MM.1S (cell line): ENCODE measurements around the gene BTBD9.

ENCODE experiments used
- DNase-seq: peaks from one replicate; pipeline ENCODE4 v3.0.0-alpha.2; 2015
- H2AFZ ChIP-seq: fragments of 300-600 bp; sonication (generic); 2 replicates; pipeline ENCODE4 v1.6.0; 2016; ENCODE audit warnings: antibody characterized with exemption, low read length
- H3F3A ChIP-seq: fragments of 300-600 bp; sonication (generic); 2 replicates; pipeline ENCODE4 v1.6.1; 2016; ENCODE audit warnings: mild to moderate bottlenecking, antibody characterized with exemption, low read length, moderate library complexity, mixed read lengths; ENCODE audit not compliant: insufficient read depth
- H3K27ac ChIP-seq: fragments of 300-600 bp; sonication (generic); 2 replicates; pipeline ENCODE4 v1.5.1; 2016; ENCODE audit warnings: mild to moderate bottlenecking, low read length
- H3K27me3 ChIP-seq: fragments of 300-600 bp; sonication (generic); replicated peaks from 2 replicates; pipeline ENCODE4 v1.6.0; 2016; ENCODE audit warnings: low read length; ENCODE audit not compliant: insufficient read depth
- H3K36me3 ChIP-seq: fragments of 300-600 bp; sonication (generic); replicated peaks from 2 replicates; pipeline ENCODE4 v1.6.1; 2016; ENCODE audit warnings: mild to moderate bottlenecking, low read length, mixed read lengths; ENCODE audit not compliant: insufficient read depth
- H3K4me1 ChIP-seq: fragments of 300-600 bp; sonication (generic); 2 replicates; pipeline ENCODE4 v1.6.1; 2016; ENCODE audit warnings: low read length, mixed read lengths
- H3K4me2 ChIP-seq: fragments of 300-600 bp; sonication (generic); 2 replicates; pipeline ENCODE4 v1.6.0; 2016; ENCODE audit warnings: low read depth, low read length
- H3K4me3 ChIP-seq: fragments of 300-600 bp; sonication (generic); 2 replicates; pipeline ENCODE4 v1.5.1; 2016; ENCODE audit warnings: low read length, mixed read lengths
- H3K79me2 ChIP-seq: fragments of 300-600 bp; sonication (generic); 2 replicates; pipeline ENCODE4 v1.6.1; 2016; ENCODE audit warnings: mixed run types, low read length, mixed read lengths
- H3K9ac ChIP-seq: fragments of 300-600 bp; sonication (generic); 2 replicates; pipeline ENCODE4 v1.6.1; 2016; ENCODE audit warnings: low read length, mixed read lengths
- H3K9me2 ChIP-seq: fragments of 300-600 bp; sonication (generic); replicated peaks from 2 replicates; pipeline ENCODE4 v1.6.1; 2016; ENCODE audit warnings: mild to moderate bottlenecking, low read length, mixed read lengths; ENCODE audit not compliant: insufficient read depth
- H3K9me3 ChIP-seq: fragments of 300-600 bp; sonication (generic); replicated peaks from 2 replicates; pipeline ENCODE4 v1.6.1; 2016; ENCODE audit warnings: mild to moderate bottlenecking, low read length, mixed read lengths; ENCODE audit not compliant: insufficient read depth
- H4K20me1 ChIP-seq: fragments of 300-600 bp; sonication (generic); 2 replicates; pipeline ENCODE4 v1.6.1; 2016; ENCODE audit warnings: mild to moderate bottlenecking, low read length, moderate library complexity, mixed read lengths; ENCODE audit not compliant: insufficient read depth
- EZH2 ChIP-seq: fragments of 300-600 bp; sonication (generic); optimal IDR thresholded peaks from 2 replicates; pipeline ENCODE3; 2017; ENCODE audit warnings: low read depth, mild to moderate bottlenecking, antibody characterized with exemption, low read length, mixed read lengths
- EZH2phosphoT487 ChIP-seq: fragments of 300-600 bp; sonication (generic); IDR thresholded peaks from 2 replicates; pipeline ENCODE4 v1.6.1; 2018; ENCODE audit warnings: antibody characterized with exemption, low read length
- TF ChIP-seq, protein P1 (sequence below): fragments of 300-600 bp; sonication (generic); IDR thresholded peaks from 2 replicates; pipeline ENCODE4 v1.5.1; 2016; ENCODE audit warnings: antibody characterized with exemption, low read length, mixed read lengths

The BTBD9 gene

DNA sequence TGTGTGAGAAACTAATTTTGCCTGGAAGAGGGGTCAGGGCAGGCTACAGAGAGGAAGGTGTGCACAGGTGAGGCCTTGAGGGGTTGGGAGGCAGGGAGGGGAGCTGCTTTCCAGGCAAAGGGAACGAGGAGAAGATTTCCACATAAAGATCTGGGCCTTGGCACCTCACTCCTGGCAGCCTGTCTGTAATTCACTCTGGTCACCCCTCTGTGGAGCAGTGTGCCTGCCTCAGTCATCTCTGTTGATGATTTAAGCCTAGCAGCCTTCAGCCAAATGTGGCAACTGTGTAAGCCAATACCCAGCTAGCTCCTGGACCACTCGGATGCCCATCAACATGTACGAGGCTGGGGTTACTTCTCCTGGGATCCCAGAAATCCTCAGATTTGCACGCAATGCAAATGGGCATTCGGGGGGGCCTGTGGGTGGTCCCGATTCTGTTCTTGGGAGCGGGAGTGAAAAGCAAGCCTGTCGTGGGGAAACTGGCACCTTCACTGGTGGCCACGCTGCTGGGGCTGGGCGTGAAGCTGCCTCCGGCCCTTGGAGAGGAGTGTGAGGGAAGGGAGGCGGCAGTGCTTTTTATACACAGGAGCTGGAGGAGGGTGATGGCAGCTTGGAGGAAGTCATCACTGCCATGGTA lies 459.8 kb downstream of the BTBD9 start:
- Histone ChIP-seq H3K27ac (no peak overlapping the region), H3K9ac (no peak overlapping the region), H3K4me3 (no peak overlapping the region), H3K36me3 (no peaks in the 10 kb centered on the region), H3F3A (no peaks in the 10 kb centered on the region), H3K4me2 (no peak overlapping the region), H2AFZ (no peak overlapping the region), H3K27me3 (no peaks in the 10 kb centered on the region), H3K79me2 (no peaks in the 10 kb centered on the region), H3K9me2 (no peaks in the 10 kb centered on the region), H3K4me1 (no peaks in the 10 kb centered on the region), H3K9me3 (no peaks in the 10 kb centered on the region), H4K20me1 (no peaks in the 10 kb centered on the region)
- no peak for DNase-seq
- TF ChIP-seq, protein P1, sequence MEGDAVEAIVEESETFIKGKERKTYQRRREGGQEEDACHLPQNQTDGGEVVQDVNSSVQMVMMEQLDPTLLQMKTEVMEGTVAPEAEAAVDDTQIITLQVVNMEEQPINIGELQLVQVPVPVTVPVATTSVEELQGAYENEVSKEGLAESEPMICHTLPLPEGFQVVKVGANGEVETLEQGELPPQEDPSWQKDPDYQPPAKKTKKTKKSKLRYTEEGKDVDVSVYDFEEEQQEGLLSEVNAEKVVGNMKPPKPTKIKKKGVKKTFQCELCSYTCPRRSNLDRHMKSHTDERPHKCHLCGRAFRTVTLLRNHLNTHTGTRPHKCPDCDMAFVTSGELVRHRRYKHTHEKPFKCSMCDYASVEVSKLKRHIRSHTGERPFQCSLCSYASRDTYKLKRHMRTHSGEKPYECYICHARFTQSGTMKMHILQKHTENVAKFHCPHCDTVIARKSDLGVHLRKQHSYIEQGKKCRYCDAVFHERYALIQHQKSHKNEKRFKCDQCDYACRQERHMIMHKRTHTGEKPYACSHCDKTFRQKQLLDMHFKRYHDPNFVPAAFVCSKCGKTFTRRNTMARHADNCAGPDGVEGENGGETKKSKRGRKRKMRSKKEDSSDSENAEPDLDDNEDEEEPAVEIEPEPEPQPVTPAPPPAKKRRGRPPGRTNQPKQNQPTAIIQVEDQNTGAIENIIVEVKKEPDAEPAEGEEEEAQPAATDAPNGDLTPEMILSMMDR = no peak
- TF ChIP-seq EZH2 (no peak), EZH2phosphoT487 (no peak)

DNA sequence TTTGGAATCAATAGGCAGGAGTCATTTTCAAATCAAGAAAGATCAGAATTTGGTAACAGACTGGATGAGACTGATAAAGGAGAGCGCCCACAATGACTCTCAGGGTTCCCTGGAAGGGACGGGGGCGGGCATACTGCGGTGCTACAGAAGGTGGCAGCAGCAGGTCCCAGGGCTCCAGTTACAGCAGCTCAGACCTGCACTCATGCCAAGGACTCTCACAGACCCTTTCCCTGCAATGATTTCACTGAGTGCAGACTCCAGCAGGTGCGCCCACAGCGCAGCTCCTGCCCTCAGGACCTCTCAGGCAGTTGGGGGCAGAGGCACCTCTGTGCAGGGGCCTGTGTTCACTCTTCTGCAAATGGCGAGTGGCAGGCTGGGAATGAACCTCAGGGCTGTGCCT lies 460.4 kb downstream of the BTBD9 start:
- no peak overlapping the region for H3K9ac ChIP-seq
- TF ChIP-seq, protein P1 = no peak
- TF ChIP-seq EZH2 (no peak), EZH2phosphoT487 (no peak)
- no peaks in the 10 kb centered on the region for H3K9me3 ChIP-seq
- no peaks in the 10 kb centered on the region for H4K20me1 ChIP-seq
- DNase-seq = no peak
- no peak overlapping the region for H2AFZ ChIP-seq
- H3K79me2 ChIP-seq = no peaks in the 10 kb centered on the region
- no peak overlapping the region for H3K4me3 ChIP-seq
- H3F3A ChIP-seq = no peaks in the 10 kb centered on the region
- no peaks in the 10 kb centered on the region for H3K4me1 ChIP-seq
- no peaks in the 10 kb centered on the region for H3K36me3 ChIP-seq
- no peaks in the 10 kb centered on the region for H3K9me2 ChIP-seq
- H3K4me2 ChIP-seq = no peak overlapping the region
- H3K27ac ChIP-seq = no peak overlapping the region
- H3K27me3 ChIP-seq = no peaks in the 10 kb centered on the region

DNA sequence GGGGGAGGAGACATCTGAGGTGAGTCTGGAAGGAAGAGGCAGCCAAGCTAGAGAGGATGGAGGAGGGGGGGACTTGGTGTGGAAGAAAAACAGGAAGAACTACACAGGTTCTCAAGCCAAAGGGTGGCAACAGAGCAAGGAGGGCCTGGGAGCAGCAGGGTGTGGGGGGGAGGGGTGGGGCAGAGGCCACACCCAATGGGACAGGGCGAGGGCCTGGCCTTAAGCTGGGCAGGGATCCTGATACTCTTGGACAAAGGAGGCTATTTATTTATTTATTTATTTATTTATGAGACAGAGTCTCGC lies 461.2 kb downstream of the BTBD9 start:
- H3K9me2 ChIP-seq = no peaks in the 10 kb centered on the region
- H3K9ac ChIP-seq = no peak overlapping the region
- H3K79me2 ChIP-seq = no peaks in the 10 kb centered on the region
- TF ChIP-seq EZH2 (no peak), EZH2phosphoT487 (no peak)
- TF ChIP-seq, protein P1 = no peak
- H4K20me1 ChIP-seq = no peaks in the 10 kb centered on the region
- no peak overlapping the region for H3K27ac ChIP-seq
- H3K4me1 ChIP-seq = no peaks in the 10 kb centered on the region
- no peak overlapping the region for H3K4me3 ChIP-seq
- no peaks in the 10 kb centered on the region for H3F3A ChIP-seq
- no peaks in the 10 kb centered on the region for H3K27me3 ChIP-seq
- no peak overlapping the region for H3K4me2 ChIP-seq
- H2AFZ ChIP-seq = no peak overlapping the region
- no peak for DNase-seq
- H3K36me3 ChIP-seq = no peaks in the 10 kb centered on the region
- H3K9me3 ChIP-seq = no peaks in the 10 kb centered on the region
